ENCODE data around the gene CER1.

The CER1 gene

GRCh38 chr9:14722391-14723035 is at the start of gene CER1:
Gene CER1, minus strand, starts transcription at chr9:14722733. Its CDS starts 61 bp downstream, at chr9:14722672.
- no peak for DNase-seq (ENCODE audit: low read depth)

- no peak for DNase-seq (ENCODE audit: low read depth)
Measured at GRCh38 chr9:14770592-14770991, 48.1 kb upstream of the CER1 start.

GRCh38 chr9:14769230-14769571 is 46.7 kb upstream of the CER1 start:
- DNase-seq (ENCODE audit: low read depth) = peak; percentile 8

- DNase-seq (ENCODE audit: low read depth) = peak; percentile 56
Measured at GRCh38 chr9:14768405-14769229, 46.1 kb upstream of the CER1 start.

GRCh38 chr9:14766299-14766698 is 43.8 kb upstream of the CER1 start:
- DNase-seq (ENCODE audit: low read depth) = no peak

- DNase-seq (ENCODE audit: low read depth) = no peak
Measured at GRCh38 chr9:14761584-14761983, 39.1 kb upstream of the CER1 start.

- DNase-seq (ENCODE audit: low read depth) = no peak
Measured at GRCh38 chr9:14760060-14760459, 37.5 kb upstream of the CER1 start.

- no peak for DNase-seq (ENCODE audit: low read depth)
Measured at GRCh38 chr9:14756291-14756690, 33.8 kb upstream of the CER1 start.

- DNase-seq (ENCODE audit: low read depth) = no peak
Measured at GRCh38 chr9:14752871-14753270, 30.3 kb upstream of the CER1 start.

- DNase-seq (ENCODE audit: low read depth) = peak; percentile 8
Measured at GRCh38 chr9:14752271-14752670, 29.7 kb upstream of the CER1 start.

- DNase-seq (ENCODE audit: low read depth) = peak; percentile 1
Measured at GRCh38 chr9:14750821-14751220, 28.3 kb upstream of the CER1 start.

GRCh38 chr9:14749741-14750211 is 27.2 kb upstream of the CER1 start:
- DNase-seq (ENCODE audit: low read depth) = no peak

- DNase-seq (ENCODE audit: low read depth) = no peak
Measured at GRCh38 chr9:14748373-14748772, 25.8 kb upstream of the CER1 start.

- no peak for DNase-seq (ENCODE audit: low read depth)
Measured at GRCh38 chr9:14747111-14747510, 24.6 kb upstream of the CER1 start.

- DNase-seq (ENCODE audit: low read depth) = no peak
Measured at GRCh38 chr9:14746626-14747025, 24.1 kb upstream of the CER1 start.

- DNase-seq (ENCODE audit: low read depth) = no peak
Measured at GRCh38 chr9:14744768-14745167, 22.2 kb upstream of the CER1 start.

- DNase-seq (ENCODE audit: low read depth) = no peak
Measured at GRCh38 chr9:14741369-14741768, 18.8 kb upstream of the CER1 start.

- no peak for DNase-seq (ENCODE audit: low read depth)
Measured at GRCh38 chr9:14733133-14733532, 10.6 kb upstream of the CER1 start.

- DNase-seq (ENCODE audit: low read depth) = no peak
Measured at GRCh38 chr9:14731294-14731981, 8.9 kb upstream of the CER1 start.

GRCh38 chr9:14730461-14730898 is 7.9 kb upstream of the CER1 start:
- DNase-seq (ENCODE audit: low read depth) = no peak

- DNase-seq (ENCODE audit: low read depth) = no peak
Measured at GRCh38 chr9:14723301-14723700, 768 bp upstream of the CER1 start.

GRCh38 chr9:14719231-14719923 is 3.2 kb downstream of the CER1 start:
- no peak for DNase-seq (ENCODE audit: low read depth)

Data from iris pigment epithelial cell (primary cell).